GF-D8 (cell line): ENCODE results near the gene PWWP2B.
A peak's percentile ranks its signal among the peaks of the same experiment; 100 is the strongest.

Experiments used
- DNase-seq: peaks from one replicate; lab custom pipeline; 2025; lab: John Stamatoyannopoulos, UW

The PWWP2B gene

DNA sequence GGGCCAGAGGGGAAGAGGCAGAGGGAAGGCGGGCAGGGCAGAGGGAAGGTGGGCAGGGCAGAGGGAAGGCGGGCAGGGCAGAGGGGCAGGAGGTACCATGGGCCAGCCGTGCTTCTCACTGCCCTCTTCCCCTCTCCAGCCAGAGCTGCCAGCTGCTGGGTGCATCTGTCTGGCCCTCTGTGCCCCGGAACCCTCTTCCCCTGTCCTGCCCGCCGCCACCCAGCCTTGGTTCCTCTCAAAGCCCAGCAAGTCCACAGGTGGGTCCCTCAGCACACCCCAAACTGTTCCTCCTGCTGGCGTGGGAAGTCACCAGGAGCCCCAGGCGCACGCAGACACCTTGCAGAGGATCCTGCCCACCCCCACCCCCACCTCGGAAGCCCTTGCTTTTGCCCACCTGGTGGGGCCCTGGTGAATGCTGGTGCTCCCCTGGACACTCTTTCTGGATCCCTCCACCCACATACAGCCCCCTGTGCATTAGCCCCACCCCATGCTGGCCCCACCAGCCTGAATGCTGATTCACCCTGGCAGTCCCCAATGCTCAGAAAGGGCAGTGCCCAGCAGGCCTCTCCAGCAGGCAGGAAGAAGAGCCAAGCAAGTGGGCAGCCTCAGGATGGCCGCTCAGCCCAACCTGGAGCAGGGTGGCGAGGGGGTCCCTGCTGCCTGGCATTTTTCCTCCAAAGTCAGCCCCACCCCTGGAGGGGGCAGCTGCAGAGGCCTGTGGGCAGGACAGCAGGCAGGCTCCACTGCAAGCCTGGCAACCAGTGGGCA is 1.9 kb upstream of the PWWP2B start:
- no peak for DNase-seq

DNA sequence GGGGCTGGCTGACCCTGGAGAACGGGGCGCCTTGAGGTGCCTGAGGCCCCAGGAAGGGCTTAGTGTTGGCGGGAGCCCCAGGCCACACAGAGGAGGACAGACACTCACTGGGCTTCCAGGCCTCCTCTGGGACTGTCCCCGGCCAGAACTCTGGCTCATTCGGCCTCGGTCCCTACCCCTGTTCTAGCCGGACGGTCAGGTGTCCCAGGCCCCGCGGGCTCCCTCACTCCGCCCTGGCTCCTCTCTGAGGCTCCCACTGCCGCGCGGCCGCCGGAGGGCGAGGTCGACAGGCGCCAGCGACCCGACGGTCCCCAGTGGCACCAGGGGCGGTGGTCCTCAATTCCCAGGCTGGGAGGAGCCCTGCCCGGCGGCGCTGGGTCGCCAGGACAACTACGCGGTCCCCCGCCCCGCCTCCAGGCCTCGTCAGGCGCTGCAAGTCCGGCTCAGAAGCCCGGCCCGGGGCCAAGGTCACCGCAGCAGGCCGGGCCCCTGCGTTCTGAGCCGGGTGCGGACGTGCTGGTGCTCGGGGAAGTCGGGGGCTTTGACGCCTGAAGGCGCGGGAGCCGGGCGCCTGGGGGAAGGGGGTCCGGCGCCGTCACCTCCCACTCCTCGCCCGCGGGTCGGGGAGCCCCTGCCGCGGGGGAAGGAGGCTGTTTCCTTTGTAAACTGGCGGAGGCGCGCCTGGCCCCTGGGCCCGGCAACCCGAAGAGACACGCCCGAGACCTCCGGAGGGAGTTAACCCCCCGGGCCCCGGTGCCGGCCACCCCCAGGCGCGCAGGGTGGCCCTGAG is 1.1 kb upstream of the PWWP2B start:
- no peak for DNase-seq

DNA sequence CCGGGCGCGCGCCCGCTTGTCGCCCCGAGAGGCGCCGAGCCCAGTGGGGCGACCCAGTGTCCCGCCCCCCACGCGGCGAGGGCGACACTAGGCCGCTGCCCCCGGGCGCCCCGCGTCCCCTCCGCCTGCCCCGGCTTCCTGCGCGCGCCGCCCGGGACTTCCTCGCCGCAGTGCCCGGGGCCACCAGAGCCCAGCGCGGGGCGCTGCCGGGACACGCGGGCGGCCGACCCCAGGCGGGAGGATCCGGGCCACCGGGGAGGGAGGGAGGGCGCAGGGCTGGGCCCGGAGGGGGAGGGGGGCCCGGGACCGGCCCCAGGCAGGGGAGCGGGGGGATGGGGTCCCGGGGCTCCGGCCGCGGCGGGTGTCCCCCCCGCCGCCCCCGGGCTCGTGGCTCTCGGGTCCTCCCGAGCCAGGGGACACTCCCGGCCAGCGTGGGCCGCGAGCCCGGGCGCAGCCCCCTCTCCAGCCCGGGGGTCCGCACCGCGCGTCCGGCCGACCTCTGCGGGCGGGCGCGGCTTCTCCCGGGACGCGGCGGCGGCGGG is 435 bp upstream of the PWWP2B start:
- DNase-seq: no peak

DNA sequence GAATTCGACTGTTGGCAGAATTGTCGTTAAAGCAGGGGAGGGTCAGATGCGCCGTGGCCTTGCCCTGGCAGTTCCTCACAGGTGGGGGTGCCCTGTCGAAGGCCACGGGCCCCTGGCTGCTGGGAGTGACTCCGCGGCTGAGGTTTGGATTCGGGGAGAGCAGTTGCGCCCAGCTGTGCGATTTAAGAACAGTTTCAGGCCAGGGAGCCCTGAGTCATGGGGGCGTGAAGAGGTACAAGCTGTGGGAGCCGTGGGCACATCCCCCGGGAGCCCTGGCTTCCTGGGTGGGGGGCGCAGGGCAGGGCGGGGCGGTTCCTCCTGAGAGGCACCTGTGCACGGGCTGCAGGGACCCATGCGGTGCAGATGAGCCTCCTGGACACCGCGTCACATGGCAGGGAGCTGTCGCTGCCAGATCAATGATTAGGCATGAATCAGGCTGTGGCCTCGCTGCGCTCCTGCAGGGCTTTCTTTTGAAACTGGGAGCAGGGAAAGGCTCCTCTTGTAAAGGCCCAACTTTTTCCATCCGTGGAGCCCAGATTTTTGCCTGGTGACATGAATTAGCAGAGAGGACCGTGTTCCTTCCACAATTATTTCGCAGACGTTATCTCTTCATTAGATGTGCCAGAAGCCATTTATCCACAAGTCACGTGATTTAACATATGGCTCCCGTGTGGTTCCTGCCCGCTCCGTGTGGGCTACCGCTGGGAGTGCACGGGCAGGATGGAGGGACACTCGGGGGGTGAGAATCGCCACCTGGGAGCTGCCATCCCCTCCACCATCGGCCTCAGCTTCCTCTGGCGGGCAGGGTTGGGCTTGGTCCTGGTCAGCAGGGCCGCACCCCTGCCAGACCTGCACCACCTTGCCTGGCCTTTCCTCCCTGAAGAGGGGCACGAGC is 918 bp downstream of the PWWP2B start:
- DNase-seq: peak; percentile 28

DNA sequence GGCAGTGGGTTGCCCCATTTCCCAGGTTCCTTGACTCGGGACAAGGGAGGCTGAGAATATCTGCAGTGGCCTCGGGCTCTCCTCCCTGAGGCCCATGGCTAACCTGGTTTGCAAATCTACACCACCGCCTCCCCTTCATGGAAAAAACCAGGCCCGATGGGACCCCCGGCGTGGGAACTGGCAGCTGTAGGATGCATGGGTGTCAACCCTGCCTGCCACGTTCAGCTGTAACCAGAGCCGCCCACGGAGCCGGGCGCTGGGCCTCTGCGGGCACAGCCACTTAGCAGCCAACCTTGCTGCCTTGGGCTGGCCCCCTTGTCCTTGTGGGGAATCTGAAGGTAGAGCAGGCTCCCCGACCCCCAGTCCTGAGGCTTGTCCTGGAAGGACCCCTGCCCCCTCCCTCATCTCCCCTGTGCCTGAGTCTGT is 1.6 kb downstream of the PWWP2B start:
- no peak for DNase-seq

DNA sequence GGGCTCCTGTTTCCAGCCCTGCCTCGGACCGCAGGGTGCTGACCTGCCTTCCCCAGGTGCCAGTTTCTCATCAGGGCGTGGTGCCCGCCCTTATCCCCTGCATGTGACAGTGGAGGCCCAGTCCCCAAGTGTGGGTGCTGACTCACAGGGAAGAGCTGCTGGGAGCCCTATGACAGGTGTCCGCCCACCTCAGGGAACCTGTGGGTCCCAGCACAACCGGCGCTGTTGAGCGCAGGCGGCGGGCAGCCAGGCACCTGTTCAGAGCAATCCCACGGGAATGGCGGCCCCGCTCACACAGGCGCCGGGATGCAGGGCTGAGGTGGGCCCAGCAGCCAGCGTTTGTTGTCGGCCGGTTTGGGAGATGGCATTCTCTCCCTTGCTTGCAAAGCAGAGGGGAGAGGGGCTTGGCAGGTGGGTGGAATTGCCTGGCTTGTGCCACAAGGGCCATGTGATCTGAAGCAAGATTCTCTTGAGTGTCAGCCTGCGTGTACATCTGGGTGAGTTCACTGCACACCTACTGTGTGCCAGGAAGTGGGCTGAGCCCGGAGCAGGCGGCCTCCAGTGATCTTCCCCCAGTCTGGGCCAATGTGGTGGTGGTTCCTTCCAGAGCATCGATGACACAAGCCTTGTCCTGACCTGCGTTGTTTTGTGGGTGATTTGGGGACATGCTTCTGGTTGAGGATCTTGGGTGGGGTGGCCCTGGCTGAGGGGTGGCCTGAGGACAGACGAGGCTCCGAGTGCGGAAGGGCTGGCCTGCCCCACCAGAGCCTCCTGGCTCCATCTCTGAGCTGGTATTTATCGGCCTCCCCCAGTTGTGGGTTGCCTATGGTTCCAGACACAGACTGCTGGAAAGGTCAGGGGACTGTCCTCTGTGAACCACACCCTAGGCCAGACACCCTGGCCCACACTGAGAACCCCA is 2.4 kb downstream of the PWWP2B start:
- no peak for DNase-seq

DNA sequence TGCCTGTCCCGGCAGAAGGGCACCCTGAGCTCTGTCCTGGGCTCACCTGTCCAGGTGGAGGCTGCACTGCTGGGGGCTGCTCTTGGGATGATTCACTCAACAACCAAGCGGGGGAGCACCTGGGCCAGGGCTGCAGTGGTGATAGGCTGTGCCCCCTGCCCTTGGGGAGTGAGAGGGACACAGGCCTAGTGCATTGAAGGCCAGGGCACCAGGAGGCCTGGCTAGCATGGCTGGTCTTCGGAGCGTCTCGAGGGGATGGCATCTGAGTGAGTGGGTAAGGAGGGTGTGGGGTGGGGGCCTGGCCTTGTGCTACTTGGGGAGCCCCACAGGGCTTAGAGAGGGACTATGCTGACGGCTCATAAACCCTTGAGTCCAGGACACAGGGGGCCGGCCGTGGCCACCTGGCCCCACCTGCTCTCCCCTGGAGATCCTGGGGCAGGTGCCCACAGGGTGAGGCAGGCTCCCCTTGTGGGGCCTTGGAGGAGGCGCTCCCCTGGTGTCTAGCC is 3.1 kb downstream of the PWWP2B start:
- no peak for DNase-seq

DNA sequence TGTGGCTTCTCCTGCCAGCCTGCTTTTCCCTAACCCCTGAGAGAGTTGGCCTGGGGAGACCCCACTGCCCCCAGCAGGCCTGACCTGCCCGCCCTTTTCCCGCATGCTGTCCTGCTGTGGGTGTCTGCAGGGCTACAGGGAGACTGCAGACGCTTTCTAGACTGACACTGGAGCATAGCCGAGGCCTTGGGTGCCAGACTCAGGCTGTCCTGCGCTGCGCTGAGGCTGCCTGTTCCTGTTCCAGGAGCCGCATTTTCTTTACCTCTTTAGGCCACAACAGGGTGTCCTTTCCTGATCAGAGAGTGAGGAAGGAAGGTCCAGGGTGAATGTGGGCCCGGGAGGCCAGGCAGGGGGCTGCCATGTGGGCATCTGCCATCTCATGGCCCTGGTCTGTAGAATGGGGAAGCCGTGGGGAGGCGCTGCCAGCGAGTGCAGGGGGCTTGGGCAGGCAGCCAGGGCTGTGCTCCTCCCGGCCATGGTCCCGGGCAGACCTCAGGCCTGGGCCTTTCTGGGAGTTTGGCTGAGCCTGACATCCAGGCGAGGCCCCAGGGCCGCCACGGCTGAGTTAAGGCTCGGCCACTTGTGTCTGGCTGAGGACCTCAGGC is 3.6 kb downstream of the PWWP2B start:
- no peak for DNase-seq

DNA sequence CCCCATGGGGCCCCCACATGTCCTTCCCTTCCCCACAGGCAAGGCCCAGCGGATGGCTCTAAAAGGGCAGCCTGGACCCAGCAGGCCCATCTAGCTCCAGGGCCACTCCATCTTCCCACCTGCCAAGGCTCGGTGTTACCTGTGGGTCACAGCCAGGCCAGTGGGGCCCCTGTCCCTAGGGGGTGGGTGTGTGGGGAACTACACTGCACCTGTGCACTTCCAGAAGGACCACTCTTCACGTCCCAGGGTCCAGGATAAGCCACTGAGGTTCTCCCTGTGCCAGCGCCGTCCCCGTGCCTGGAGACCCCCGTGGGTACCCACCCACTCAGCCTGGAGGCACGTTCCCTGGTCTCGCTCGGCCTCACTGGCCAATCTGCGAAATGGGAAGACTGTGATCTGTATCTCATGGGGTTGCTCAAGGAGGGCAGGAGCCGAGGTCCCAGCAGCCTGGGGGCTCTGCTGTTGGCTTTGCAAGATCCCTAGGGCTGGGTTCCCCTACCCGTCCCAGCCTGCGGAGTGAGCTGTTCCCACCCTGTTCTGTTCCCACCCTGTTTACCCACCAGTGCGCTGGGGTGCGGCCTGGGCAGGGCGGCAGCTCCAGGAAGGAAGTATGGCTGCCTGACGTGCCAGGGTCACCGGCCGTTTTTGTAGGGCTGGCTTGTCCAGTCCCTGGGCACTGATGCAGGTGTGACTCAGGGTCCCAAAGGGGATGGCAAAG is 4.6 kb downstream of the PWWP2B start:
- DNase-seq: no peak

DNA sequence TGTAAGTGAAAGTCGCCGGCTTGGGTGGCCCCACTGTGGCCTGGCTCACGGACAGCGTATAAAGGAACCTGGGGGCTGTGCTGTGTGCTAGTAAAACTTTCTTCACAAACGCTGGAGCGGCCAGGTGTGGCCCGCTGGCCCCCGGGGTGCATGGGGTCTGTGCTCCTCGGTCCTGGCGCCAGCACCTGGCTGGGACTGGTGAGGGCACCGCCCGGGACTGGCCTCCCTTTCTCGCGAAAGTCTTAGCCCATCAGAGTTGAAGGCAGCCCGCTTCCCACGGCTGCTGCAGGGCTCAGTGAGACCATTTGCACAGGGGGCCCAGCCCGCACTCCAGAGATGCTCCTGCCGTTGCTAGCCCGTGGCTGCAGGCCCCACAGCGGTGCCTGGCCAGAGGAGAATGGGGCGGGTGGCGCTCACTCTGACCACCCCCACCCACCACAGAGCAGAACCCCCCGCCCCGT is 5.8 kb downstream of the PWWP2B start:
- no peak for DNase-seq

DNA sequence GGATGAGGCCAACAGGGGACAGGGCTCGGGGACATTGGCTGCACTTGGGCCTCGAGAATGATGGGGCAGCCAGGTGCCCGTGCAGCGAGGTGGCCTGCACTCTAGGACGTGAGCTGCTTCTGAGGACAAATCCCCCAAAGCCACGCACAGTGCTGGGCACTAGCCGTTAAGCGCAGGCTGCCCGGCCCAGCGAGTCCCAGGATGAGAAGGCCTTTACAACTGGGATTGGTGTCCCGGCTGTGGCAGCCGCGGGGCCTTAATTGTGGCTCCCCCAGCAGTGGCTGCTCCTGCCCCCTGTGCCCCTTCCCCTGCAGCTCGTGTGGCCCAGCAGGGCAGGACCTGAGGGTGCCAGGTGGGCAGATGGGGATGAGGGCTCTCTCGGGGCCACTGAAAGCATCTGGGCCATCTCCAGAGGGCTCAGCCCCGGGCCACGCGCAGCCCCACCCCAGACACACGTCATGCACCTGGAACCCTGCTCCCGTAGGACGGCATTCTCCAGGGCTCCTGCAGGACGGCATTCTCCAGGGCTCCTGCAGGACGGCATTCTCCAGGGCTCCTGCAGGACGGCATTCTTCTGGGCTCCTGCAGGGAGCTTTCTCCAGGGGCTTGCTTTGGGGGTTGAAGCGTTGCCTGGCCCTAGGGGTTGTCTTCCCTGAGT is 6.6 kb downstream of the PWWP2B start:
- DNase-seq: no peak

DNA sequence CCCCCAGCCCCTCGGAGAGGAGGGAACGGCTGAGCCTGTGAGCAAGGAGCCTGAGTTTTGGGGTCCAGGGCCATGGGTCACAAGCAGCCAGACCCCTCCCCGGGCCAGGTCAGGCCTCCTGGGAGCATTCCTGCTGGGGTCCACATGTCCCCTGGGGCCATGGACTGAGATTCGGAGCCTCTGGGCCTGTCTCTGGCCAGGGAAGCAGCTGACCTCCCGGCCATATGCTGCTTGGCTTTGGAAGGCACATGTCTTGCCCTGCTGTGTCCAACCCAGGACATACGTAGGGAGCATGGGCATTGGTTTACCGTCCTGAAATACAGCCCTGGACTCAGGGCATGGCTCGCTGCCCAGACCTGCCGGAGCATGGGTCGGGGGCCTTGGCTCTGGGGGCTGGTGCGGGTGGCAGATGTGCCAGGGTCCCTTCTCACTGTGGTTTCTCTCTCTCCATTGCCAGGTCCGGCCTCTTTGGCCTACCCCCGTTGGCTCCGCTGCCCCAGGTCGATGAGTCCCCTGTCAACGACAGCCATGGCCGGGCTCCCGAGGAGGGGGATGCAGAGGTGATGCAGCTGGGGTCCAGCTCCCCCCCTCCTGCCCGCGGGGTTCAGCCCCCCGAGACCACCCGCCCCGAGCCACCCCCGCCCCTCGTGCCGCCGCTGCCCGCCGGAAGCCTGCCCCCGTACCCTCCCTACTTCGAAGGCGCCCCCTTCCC is 7.3 kb downstream of the PWWP2B start:
- DNase-seq: no peak

DNA sequence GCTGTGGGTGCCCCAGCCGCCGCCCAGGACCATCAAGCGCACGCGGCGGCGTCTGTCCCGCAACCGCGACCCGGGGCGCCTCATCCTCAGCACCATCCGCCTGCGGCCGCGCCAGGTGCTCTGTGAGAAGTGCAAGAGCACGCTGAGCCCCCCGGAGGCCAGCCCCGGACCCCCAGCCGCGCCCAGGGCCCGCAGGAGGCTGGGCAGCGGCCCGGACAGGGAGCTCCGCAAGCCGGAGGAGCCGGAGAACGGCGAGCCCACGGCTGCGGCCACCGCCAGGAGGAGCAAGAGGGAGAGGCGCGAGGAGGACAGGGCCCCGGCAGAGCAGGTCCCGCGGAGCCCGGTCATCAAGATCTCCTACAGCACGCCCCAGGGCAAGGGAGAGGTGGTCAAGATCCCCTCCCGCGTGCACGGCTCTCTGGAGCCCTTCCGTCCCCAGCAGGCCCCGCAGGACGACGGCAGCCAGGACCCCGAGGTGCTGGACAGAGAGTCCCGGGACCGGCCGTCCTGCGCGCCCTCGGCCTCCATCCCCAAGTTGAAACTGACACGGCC is 8.0 kb downstream of the PWWP2B start:
- no peak for DNase-seq

DNA sequence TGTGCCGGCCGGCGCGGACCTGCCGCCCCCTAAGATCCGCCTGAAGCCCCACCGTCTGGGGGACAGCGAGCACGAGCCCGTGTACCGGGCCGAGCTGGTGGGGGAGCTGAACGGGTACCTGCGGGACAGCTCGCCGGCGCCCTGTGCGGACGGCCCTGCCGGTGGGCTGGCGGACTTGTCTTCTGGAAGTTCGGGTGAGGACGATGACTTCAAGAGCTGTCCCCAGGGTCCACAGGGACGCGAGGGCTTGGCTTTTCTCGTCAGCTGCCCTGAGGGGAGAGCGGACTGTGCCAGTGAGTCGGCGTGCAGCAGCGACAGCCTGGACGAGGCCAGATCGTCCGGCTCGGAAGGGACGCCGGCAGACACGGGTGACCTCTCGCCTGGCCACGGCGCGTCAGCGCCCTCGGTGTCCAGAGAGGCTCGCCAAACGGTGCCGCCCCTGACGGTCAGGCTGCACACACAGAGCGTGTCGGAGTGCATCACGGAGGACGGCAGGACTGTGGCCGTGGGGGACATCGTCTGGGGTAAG is 8.5 kb downstream of the PWWP2B start:
- no peak for DNase-seq

DNA sequence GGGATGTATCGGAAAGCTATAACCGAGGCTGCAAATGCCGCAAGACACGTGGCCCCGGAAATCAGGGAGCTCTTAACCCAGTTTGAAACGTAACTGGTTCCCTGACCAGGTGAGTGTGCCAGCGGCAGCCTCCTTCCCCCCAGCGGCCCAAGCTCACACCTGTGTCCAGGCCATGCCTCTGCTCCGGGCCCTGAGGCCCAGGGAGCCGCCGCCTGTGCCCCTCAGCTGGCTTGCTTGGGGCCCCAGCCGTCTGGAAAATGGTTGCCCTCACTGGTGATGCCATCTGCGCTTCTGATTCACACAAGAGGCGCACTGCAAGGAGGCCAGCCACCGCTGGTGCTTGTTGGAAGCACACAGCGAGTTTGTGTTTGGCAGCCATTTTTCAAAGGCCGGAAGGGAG is 9.2 kb downstream of the PWWP2B start:
- DNase-seq: no peak

DNA sequence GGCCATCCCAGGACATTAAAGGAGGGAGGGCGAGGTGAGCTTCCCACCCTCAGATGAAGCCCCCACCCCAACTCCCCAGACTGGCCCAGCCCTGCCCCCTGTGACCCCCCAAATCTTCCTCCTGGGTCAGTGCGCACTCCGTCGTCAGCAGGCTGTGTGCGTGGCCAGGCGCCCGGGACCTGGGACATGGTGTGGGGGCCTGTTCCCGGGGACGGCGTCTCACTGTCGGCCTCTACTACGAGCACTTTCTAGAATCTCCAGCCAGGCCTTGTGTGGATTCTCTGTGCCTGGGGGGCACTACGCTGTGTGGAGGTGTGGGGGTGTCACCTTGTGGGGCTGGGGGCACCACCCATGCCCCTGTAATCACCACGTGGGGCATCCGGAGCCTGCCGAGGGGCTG is 9.8 kb downstream of the PWWP2B start:
- DNase-seq: no peak

DNA sequence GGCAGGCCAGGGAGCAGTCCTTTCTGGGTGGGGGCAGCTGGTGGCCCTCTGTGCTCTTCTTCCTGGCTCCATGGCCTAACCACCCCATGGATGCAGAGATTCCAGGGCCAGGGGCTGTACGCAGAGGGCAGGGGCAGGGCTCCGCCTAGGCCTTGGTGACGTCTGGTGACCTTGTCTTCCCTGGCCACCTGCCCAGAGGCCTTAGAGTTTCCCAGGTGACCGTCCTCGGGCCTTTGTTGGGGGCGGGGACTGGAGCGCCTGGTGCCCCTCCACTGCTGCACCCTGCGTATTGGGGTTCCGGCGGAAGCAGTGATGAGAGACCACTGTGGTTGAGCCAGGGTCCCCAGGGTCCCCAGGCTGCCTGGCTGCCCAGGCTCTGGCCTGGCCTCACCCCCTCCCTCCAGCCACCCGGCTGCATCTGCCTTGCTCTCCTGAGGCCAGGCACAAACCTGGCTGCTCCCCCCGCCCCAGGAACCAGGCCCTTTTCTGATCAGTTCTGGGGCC is 10.3 kb downstream of the PWWP2B start:
- no peak for DNase-seq

DNA sequence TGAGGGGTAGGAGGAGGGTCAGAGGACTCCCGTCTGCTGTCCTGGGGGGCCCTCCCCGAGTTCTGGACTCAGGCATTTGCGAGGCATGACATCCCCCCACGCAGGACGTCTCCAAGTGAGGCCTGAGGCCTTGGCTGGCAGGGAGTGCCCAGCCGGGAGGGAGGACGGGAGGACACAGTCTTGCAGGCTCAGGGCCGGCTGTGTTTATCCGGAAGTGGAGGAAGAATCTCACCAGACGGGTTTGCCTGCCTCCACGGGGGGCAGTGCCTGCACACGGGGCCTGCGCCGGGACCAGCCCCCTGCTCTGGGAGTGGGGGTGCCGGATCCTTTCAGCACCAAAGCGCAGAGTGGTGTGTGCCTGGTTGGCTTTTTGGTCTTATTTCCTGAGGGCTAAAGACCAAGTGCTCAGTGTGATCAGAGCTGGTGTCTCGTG is 10.9 kb downstream of the PWWP2B start:
- no peak for DNase-seq
